Prostate gland (tissue), 2 donors: ENCODE data around the gene HSD17B8.

Experiments
- POLR2A ChIP-seq: fragments of 450-650 bp; IDR thresholded peaks from one replicate; pipeline ENCODE4 v1.6.1; 2016; ENCODE audit warnings: antibody characterized with exemption, mild to moderate bottlenecking
- POLR2AphosphoS5 ChIP-seq: sonication (generic); formaldehyde crosslinking; IDR thresholded peaks from one replicate; pipeline ENCODE4 v1.6.1; 2017; ENCODE audit warnings: antibody characterized with exemption
- TF ChIP-seq, protein P1 (sequence below), 4 experiments: fragments of 200-600 bp in 2 of 4; fragments of 450-650 bp in 2 of 4; sonication (generic) in 2 of 4; IDR thresholded peaks; 1 replicate in 3 of 4; 2 replicates in 1 of 4; pipeline ENCODE4 v1.5.1; 2016 to 2019; ENCODE audit warnings: antibody characterized with exemption in 4 of 4, mild to moderate bottlenecking in 2 of 4, moderate library complexity in 2 of 4

DNA sequence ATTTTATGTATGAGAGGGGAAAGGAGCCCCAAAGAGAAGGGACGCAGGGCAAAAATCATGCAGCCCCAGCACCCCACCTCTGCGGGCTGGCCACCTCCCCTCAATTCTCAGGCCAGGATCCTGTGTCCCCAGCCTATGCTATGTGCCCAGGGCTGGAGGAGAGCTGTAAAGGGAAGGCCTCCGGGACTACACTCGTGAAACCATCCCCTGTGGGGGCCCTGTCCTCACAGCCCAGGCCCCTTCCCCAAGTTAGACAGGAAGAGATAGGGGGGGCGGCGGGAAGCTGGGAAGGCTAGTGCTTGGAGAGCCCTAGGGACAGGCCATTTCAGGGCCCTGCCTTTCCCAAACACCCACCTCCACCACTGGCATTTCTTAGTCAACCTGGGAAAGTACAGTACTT is 10.8 kb upstream of the HSD17B8 start:
- TF ChIP-seq, protein P1, sequence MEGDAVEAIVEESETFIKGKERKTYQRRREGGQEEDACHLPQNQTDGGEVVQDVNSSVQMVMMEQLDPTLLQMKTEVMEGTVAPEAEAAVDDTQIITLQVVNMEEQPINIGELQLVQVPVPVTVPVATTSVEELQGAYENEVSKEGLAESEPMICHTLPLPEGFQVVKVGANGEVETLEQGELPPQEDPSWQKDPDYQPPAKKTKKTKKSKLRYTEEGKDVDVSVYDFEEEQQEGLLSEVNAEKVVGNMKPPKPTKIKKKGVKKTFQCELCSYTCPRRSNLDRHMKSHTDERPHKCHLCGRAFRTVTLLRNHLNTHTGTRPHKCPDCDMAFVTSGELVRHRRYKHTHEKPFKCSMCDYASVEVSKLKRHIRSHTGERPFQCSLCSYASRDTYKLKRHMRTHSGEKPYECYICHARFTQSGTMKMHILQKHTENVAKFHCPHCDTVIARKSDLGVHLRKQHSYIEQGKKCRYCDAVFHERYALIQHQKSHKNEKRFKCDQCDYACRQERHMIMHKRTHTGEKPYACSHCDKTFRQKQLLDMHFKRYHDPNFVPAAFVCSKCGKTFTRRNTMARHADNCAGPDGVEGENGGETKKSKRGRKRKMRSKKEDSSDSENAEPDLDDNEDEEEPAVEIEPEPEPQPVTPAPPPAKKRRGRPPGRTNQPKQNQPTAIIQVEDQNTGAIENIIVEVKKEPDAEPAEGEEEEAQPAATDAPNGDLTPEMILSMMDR (IDR thresholded peaks at IDR 0.05): no peak
- TF ChIP-seq POLR2AphosphoS5: no peak
- TF ChIP-seq POLR2A: no peak
